Nephron progenitor cell (in vitro differentiated cells): ENCODE data around the gene TTC24.
"Not testable (repeated sequence)": the region's sequence is repeated elsewhere in the genome, so short reads cannot be mapped to it uniquely, and the experiment has no call there.

Experiments used
- DNase-seq: peaks from one replicate; pipeline ENCODE4 v3.0.0; 2021
- H3K27ac Mint-ChIP-seq: 2 replicates; pipeline ENCODE4 v1.8.0; 2021; ENCODE audit warnings: mild to moderate bottlenecking, moderate library complexity, mixed read lengths
- H3K27me3 Mint-ChIP-seq: 2 replicates; pipeline ENCODE4 v1.8.0; 2021; ENCODE audit warnings: mild to moderate bottlenecking, low read depth, mixed read lengths; ENCODE audit not compliant: poor library complexity
- H3K36me3 Mint-ChIP-seq: 2 replicates; pipeline ENCODE4 v1.8.0; 2021; ENCODE audit warnings: low read depth, mixed read lengths
- H3K4me1 Mint-ChIP-seq: 2 replicates; pipeline ENCODE4 v1.8.0; 2021; ENCODE audit warnings: mixed read lengths
- H3K4me3 Mint-ChIP-seq: 2 replicates; pipeline ENCODE4 v1.8.0; 2021; ENCODE audit warnings: mild to moderate bottlenecking, moderate library complexity, mixed read lengths
- H3K9me3 Mint-ChIP-seq: 2 replicates; pipeline ENCODE4 v1.8.0; 2021; ENCODE audit warnings: mild to moderate bottlenecking, moderate library complexity, mixed read lengths
- TF ChIP-seq, protein P1 (sequence below): fragments of 200-600 bp; sonication (generic); IDR thresholded peaks from 2 replicates; pipeline ENCODE4 v1.5.0; 2021; ENCODE audit warnings: antibody characterized with exemption

Gene TTC24

DNA sequence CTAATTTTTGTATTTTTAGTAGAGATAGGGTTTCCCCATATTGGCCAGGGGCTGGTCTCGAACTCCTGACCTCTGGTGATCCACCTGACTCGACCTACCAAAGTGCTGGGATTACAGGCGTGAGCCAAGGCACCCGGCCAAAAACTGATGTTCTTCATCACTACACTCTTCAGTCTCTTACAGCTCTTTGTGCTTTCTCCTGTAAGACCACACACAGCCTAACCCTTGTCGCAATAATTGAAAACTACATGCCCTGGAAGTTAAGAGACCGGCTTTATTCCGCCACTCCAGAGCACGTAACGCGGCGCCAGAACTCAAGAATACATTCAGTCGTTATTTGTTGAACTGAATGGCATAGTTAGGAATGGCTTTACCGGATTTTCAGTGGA lies 21.2 kb downstream of the TTC24 start:
- peaks cover 5% of the 10 kb centered on the region for H3K27me3 Mint-ChIP-seq
- peak overlapping the region; percentile 98 for H3K4me3 Mint-ChIP-seq
- H3K27ac Mint-ChIP-seq = peak overlapping the region; percentile 96
- TF ChIP-seq, protein P1, sequence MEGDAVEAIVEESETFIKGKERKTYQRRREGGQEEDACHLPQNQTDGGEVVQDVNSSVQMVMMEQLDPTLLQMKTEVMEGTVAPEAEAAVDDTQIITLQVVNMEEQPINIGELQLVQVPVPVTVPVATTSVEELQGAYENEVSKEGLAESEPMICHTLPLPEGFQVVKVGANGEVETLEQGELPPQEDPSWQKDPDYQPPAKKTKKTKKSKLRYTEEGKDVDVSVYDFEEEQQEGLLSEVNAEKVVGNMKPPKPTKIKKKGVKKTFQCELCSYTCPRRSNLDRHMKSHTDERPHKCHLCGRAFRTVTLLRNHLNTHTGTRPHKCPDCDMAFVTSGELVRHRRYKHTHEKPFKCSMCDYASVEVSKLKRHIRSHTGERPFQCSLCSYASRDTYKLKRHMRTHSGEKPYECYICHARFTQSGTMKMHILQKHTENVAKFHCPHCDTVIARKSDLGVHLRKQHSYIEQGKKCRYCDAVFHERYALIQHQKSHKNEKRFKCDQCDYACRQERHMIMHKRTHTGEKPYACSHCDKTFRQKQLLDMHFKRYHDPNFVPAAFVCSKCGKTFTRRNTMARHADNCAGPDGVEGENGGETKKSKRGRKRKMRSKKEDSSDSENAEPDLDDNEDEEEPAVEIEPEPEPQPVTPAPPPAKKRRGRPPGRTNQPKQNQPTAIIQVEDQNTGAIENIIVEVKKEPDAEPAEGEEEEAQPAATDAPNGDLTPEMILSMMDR = no peak
- DNase-seq = no peak
- H3K4me1 Mint-ChIP-seq = peaks cover 31% of the 10 kb centered on the region
- no peaks in the 10 kb centered on the region for H3K9me3 Mint-ChIP-seq
- peaks cover 23% of the 10 kb centered on the region for H3K36me3 Mint-ChIP-seq

GRCh38 chr1:156601122-156601830 lies 21.8 kb downstream of the TTC24 start, which contains the start of gene GPATCH4:
TSS of gene GPATCH4 (minus strand) at chr1:156601479.
- no peaks in the 10 kb centered on the region for H3K9me3 Mint-ChIP-seq
- peaks cover 31% of the 10 kb centered on the region for H3K4me1 Mint-ChIP-seq
- H3K27ac Mint-ChIP-seq = peak within 1 kb of the TSS; percentile 96
- H3K27me3 Mint-ChIP-seq = peaks cover 5% of the 10 kb centered on the region
- peak; percentile 74 for DNase-seq
- TF ChIP-seq, protein P1 = no peak
- peaks cover 18% of the 10 kb centered on the region for H3K36me3 Mint-ChIP-seq
- H3K4me3 Mint-ChIP-seq = peak within 1 kb of the TSS; percentile 98

DNA sequence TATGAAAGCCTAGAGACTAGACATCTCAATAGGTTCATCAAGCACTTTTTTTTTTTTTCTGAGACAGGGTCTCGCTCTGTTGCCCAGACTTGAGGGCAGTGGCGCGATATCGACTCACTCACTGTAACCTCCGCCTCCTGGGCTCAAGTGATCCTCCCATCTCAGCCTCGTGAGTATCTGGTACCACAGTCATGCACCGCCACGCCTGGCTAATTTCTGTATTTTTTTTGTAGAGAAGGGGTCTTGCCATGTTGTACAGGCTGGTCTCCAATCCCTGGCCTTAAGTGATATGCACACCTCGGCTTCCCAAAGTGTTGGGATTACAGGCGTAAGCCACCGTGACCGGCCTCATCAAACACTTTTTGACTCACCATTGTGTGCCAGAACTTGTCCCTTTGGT lies 22.4 kb downstream of the TTC24 start:
- Mint-ChIP-seq H3K27me3 (peaks cover 5% of the 10 kb centered on the region), H3K27ac (peak overlapping the region; percentile 96), H3K4me1 (peaks cover 31% of the 10 kb centered on the region)

GRCh38 chr1:156602557-156602993 lies 23.1 kb downstream of the TTC24 start:
- Mint-ChIP-seq H3K36me3 (peaks cover 9% of the 10 kb centered on the region), H3K27me3 (peaks cover 5% of the 10 kb centered on the region), H3K4me3 (peak overlapping the region; percentile 58), H3K4me1 (peaks cover 31% of the 10 kb centered on the region), H3K27ac (no peak overlapping the region), H3K9me3 (no peaks in the 10 kb centered on the region)
- DNase-seq = no peak
- TF ChIP-seq, protein P1 = no peak

More for the DNA sequence above, 22.4 kb downstream of the TTC24 start:
- Mint-ChIP-seq H3K4me3 (peak overlapping the region; percentile 98), H3K36me3 (peaks cover 13% of the 10 kb centered on the region), H3K9me3 (no peaks in the 10 kb centered on the region)
- DNase-seq = no peak
- TF ChIP-seq, protein P1 = no peak

- not testable (repeated sequence) for H3K27ac Mint-ChIP-seq, H3K4me3 Mint-ChIP-seq, DNase-seq, H3K36me3 Mint-ChIP-seq, H3K9me3 Mint-ChIP-seq
- H3K4me1 Mint-ChIP-seq = peaks cover 17% of the 10 kb centered on the region
- H3K27me3 Mint-ChIP-seq = peaks cover 11% of the 10 kb centered on the region
Measured at GRCh38 chr1:156607344-156607743, 27.8 kb downstream of the TTC24 start.

DNA sequence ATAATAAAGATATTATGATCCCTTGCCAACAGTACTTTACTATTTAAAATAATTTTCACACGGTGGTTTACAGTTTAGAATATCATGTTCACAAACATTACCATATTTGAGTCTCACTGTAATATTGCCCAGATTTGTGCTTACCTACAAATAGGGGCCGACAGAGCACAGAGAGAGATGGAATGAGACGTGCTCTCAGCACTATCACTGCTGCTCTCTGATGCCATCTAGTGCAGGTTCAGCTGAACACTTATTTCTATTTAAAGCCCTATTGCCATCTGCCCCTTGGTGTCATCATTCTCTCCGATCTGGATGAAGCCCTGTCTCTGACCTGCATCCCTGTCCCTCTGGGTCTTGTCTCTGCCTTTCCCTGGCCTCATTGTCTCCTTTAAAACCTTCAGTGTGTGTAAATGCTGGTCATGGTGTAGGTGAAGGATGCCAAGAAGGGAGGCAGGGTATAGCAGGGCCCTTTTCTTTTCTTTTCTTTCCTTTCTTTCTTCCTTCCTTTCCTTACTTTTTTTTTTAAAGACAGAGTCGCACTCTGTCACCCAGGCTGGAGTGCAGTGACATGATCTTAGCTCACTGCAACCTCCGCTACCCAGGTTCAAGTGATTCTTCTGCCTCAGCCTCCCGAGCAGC lies 28.6 kb downstream of the TTC24 start:
- Mint-ChIP-seq H3K4me3 (no peak overlapping the region), H3K9me3 (no peaks in the 10 kb centered on the region), H3K27me3 (peaks cover 11% of the 10 kb centered on the region), H3K27ac (no peak overlapping the region), H3K4me1 (peaks cover 13% of the 10 kb centered on the region), H3K36me3 (no peaks in the 10 kb centered on the region)
- peak; percentile 46 for DNase-seq
- TF ChIP-seq, protein P1 = peak; percentile 72
